CD14-positive monocyte (primary cell): ENCODE data around the gene TBR1. TPM values are rescaled to one million over a fixed set of nuclear protein-coding genes. Genes with fewer than 3 reads are reported as not detected.
A peak's percentile ranks its signal among the peaks of the same experiment; 100 is the strongest.

ENCODE experiments used
- DNase-seq, 3 donors: peaks; one replicate each; pipeline ENCODE4 v3.0.0-alpha.2; 2011 to 2022
- H2AFZ ChIP-seq: 2 replicates; pipeline ENCODE4 v1.6.0; 2012; ENCODE audit warnings: mild to moderate bottlenecking, low read depth, low read length, inconsistent platforms; ENCODE audit not compliant: insufficient read depth, poor library complexity, severe bottlenecking
- H3K27ac ChIP-seq, 2 donors: 1 replicate in 1 of 2; 2 replicates in 1 of 2; pipeline ENCODE4 v1.5.1; 2012 to 2013; ENCODE audit warnings: low read length in 2 of 2, control low read depth in 1 of 2, inconsistent platforms in 1 of 2, low read depth in 1 of 2, mild to moderate bottlenecking in 1 of 2
- H3K27me3 ChIP-seq, 2 donors: one replicate each; pipeline versions ENCODE4 v1.6.0 to v1.6.1; 2011 to 2013; ENCODE audit warnings: low read length in 2 of 2; ENCODE audit not compliant: control insufficient read depth in 2 of 2, insufficient read depth in 2 of 2
- H3K36me3 ChIP-seq, 2 donors: replicated peaks in 1 of 2; 1 replicate in 1 of 2; 2 replicates in 1 of 2; pipeline versions ENCODE4 v1.5.1 to v1.6.1; 2012 to 2013; ENCODE audit warnings: low read length in 2 of 2, control low read depth in 1 of 2, inconsistent platforms in 1 of 2, mild to moderate bottlenecking in 1 of 2; ENCODE audit not compliant: insufficient read depth in 2 of 2, control insufficient read depth in 1 of 2
- H3K4me1 ChIP-seq, 2 donors: 1 replicate in 1 of 2; 2 replicates in 1 of 2; pipeline versions ENCODE4 v1.5.1 to v1.6.1; 2012 to 2013; ENCODE audit warnings: low read length in 2 of 2, control low read depth in 1 of 2, inconsistent platforms in 1 of 2, mild to moderate bottlenecking in 1 of 2, moderate library complexity in 1 of 2; ENCODE audit not compliant: insufficient read depth in 2 of 2, control insufficient read depth in 1 of 2
- H3K4me2 ChIP-seq: replicated peaks from 2 replicates; pipeline ENCODE3; 2012; ENCODE audit warnings: low read length, moderate library complexity, mild to moderate bottlenecking; ENCODE audit not compliant: poor library complexity, severe bottlenecking; ENCODE audit errors: extremely low read depth
- H3K4me3 ChIP-seq, 3 experiments: fragments of 200-600 bp in 1 of 3; sonication (generic) in 1 of 3; replicated peaks in 1 of 3; 1 replicate in 2 of 3; 2 replicates in 1 of 3; pipeline ENCODE4 v1.5.1; 2011 to 2013; ENCODE audit warnings: low read length in 3 of 3, mild to moderate bottlenecking in 3 of 3, control low read depth in 2 of 3, low read depth in 2 of 3, inconsistent platforms in 1 of 3, moderate library complexity in 1 of 3
- H3K79me2 ChIP-seq: 2 replicates; pipeline ENCODE4 v1.6.0; 2012; ENCODE audit warnings: mild to moderate bottlenecking, control low read depth, inconsistent platforms, low read length, moderate library complexity; ENCODE audit not compliant: insufficient read depth
- H3K9ac ChIP-seq: 2 replicates; pipeline ENCODE4 v1.6.0; 2017; ENCODE audit warnings: low read length, mild to moderate bottlenecking; ENCODE audit not compliant: insufficient read depth, poor library complexity, severe bottlenecking
- H3K9me3 ChIP-seq, 2 donors: replicated peaks in 1 of 2; 1 replicate in 1 of 2; 2 replicates in 1 of 2; pipeline versions ENCODE4 v1.5.1 to v1.6.1; 2012 to 2013; ENCODE audit warnings: low read length in 2 of 2, control low read depth in 1 of 2; ENCODE audit not compliant: control insufficient read depth in 1 of 2, insufficient read depth in 1 of 2
- H4K20me1 ChIP-seq: 2 replicates; pipeline ENCODE4 v1.6.0; 2012; ENCODE audit warnings: mild to moderate bottlenecking, low read length, control low read depth, moderate library complexity; ENCODE audit not compliant: insufficient read depth
- H3K27ac Mint-ChIP-seq, 7 donors: one replicate each; pipeline ENCODE4 v1.8.0; 2020; ENCODE audit warnings: mild to moderate bottlenecking in 7 of 7, mixed read lengths in 7 of 7, moderate library complexity in 6 of 7, inconsistent platforms in 2 of 7
- H3K27me3 Mint-ChIP-seq, 3 donors: one replicate each; pipeline ENCODE4 v1.8.0; 2021 to 2022; ENCODE audit warnings: low read depth in 3 of 3, mild to moderate bottlenecking in 3 of 3, mixed read lengths in 3 of 3, moderate library complexity in 3 of 3, inconsistent platforms in 1 of 3
- H3K36me3 Mint-ChIP-seq, 2 donors: one replicate each; pipeline ENCODE4 v1.8.0; 2020; ENCODE audit warnings: mixed read lengths in 2 of 2, inconsistent platforms in 1 of 2, mild to moderate bottlenecking in 1 of 2
- H3K4me1 Mint-ChIP-seq: one replicate; pipeline ENCODE4 v1.8.0; 2020; ENCODE audit warnings: mild to moderate bottlenecking, mixed read lengths
- H3K4me3 Mint-ChIP-seq, 2 donors: one replicate each; pipeline ENCODE4 v1.8.0; 2020; ENCODE audit warnings: mild to moderate bottlenecking in 2 of 2, mixed read lengths in 2 of 2, moderate library complexity in 1 of 2
- H3K9me3 Mint-ChIP-seq, 7 donors: one replicate each; pipeline ENCODE4 v1.8.0; 2020 to 2022; ENCODE audit warnings: mixed read lengths in 7 of 7, mild to moderate bottlenecking in 6 of 7, moderate library complexity in 6 of 7, inconsistent platforms in 2 of 7
- WGBS: methylation state at CpG from one replicate; pipeline ENCODE4 v1.1.5; 2013; ENCODE audit warnings: missing lambda C conversion rate; ENCODE audit not compliant: insufficient coverage; 5-methylcytosine and 5-hydroxymethylcytosine counted together
- intact Hi-C, 2 donors: fragments of 100-400 bp; cut with micrococcal nuclease; formaldehyde crosslinking; loops; one replicate each; pipeline versions ENCODE4 v1.15.0 to v1.15.1; 2023
- polyA plus RNA-seq, 3 donors: library from polyadenylated mRNA; depleted of rRNA in 1 of 3; unstranded in 2 of 3; stranded (reverse) in 1 of 3; fragments of 300-500 nt in 2 of 3; fragments of >200 nt in 1 of 3; fragmentation: Illumina TruSeq in 2 of 3; gene quantifications; 1 replicate in 2 of 3; 2 replicates in 1 of 3; pipeline ENCODE4 v1.2.3, GENCODE V29; 2012 to 2021
- TF ChIP-seq, protein P1 (sequence below): fragments of 200-600 bp; IDR thresholded peaks from one replicate; pipeline ENCODE4 v1.8.0; 2022; ENCODE audit warnings: antibody characterized with exemption, mild to moderate bottlenecking

TBR1 gene
- polyA plus RNA-seq, 3 donors, result not detected

DNA sequence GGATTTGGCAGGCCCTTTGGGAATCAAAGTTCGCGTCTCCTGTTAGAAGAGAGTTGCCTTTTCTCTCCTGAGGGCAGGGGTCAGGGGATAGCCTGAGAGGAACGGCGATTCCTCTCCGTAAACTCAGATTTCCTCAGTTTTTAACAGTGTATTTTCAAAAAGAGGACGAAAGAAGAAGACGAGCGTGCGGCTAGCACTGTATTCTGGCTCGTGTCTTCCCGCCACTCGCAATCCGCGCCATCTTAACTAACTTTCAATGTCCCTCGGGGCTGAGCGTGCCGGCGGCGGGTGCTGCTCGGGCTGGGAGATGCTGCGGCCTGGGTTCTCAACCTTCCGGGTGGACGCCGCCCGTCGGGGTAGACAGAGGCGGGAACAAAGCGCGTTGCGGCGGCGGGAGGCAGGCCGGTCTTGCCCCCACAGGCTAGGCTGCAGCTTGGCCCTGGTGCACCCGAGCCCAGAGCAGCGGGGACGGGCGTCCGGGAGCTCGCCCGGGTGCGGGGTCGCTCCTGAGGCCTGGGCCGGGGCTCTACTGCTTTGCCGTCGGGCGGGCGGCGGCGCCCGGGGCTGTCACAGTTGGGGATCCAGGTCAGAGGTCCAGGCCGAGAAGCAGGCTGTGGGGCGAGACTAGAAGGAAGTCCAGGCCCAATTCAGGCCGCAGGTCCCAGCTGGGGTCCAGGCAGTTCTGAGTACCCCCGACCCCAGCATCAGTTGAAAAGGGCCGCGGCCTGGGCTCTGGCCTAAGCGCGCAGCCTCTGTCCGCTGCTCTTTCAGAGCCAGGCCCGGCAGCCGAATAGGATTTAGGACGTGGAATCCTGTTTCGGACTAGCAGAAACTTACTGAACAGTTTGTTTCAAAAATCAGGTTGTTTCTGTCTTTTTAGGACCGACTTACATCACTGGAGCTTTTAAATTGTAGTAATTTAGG is 11.8 kb downstream of the TBR1 start:
- Histone ChIP-seq H3K36me3 (no peaks in the 10 kb centered on the region), H3K27me3 (peaks cover 96% of the 10 kb centered on the region in 2 donors), H3K4me2 (peak overlapping the region; percentile 60), H3K4me3 (peak overlapping the region in 1 of 3 experiments; percentile 32), H2AFZ (peak overlapping the region; percentile 45), H3K4me1 (peaks cover 15 to 24% of the 10 kb centered on the region in 2 donors), H3K9ac (no peak overlapping the region), H3K27ac (no peak overlapping the region), H4K20me1 (no peaks in the 10 kb centered on the region), H3K79me2 (no peaks in the 10 kb centered on the region), H3K9me3 (peaks cover 0 to 32% of the 10 kb centered on the region in 2 donors)
- TF ChIP-seq, protein P1, sequence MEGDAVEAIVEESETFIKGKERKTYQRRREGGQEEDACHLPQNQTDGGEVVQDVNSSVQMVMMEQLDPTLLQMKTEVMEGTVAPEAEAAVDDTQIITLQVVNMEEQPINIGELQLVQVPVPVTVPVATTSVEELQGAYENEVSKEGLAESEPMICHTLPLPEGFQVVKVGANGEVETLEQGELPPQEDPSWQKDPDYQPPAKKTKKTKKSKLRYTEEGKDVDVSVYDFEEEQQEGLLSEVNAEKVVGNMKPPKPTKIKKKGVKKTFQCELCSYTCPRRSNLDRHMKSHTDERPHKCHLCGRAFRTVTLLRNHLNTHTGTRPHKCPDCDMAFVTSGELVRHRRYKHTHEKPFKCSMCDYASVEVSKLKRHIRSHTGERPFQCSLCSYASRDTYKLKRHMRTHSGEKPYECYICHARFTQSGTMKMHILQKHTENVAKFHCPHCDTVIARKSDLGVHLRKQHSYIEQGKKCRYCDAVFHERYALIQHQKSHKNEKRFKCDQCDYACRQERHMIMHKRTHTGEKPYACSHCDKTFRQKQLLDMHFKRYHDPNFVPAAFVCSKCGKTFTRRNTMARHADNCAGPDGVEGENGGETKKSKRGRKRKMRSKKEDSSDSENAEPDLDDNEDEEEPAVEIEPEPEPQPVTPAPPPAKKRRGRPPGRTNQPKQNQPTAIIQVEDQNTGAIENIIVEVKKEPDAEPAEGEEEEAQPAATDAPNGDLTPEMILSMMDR, result no peak
- Mint-ChIP-seq H3K9me3 (peaks cover 0 to 17% (median 13%) of the 10 kb centered on the region in 7 donors), H3K27ac (no peak overlapping the region), H3K36me3 (peaks cover 9 to 12% of the 10 kb centered on the region in 2 donors), H3K4me3 (peak overlapping the region; percentile 54 to 90), H3K4me1 (peaks cover 28% of the 10 kb centered on the region), H3K27me3 (peaks cover 77 to 92% (median 81%) of the 10 kb centered on the region in 3 donors)
- 26% methylated on average over 54 of the region's 64 CpGs for WGBS
- intact Hi-C loops, result no loop called here
- DNase-seq, result no peak

DNA sequence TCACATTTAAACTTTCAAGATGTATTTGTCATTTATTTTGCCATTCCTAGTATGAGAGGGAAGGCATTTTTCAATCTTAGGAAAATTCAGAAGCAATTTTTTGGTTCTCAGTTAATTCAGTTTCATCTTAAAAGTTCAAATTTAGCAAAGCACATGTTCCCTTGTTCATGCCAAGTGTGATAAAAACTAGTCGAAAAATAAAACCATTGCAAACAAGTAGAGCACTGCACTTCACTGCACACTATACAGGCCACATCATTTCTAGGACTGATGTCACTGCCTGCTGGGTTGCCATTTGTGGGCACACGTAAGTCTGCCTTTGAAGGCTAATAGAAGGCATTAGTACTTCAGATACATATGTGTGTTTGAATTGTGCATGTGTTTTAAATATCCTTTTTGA is 14.3 kb downstream of the TBR1 start:
- Histone ChIP-seq H3K36me3 (no peaks in the 10 kb centered on the region), H3K4me1 (peaks cover 7 to 9% of the 10 kb centered on the region in 2 donors), H3K79me2 (no peaks in the 10 kb centered on the region), H3K4me2 (no peak overlapping the region), H3K27me3 (peaks cover 77 to 84% of the 10 kb centered on the region in 2 donors), H3K9ac (no peak overlapping the region), H4K20me1 (no peaks in the 10 kb centered on the region), H3K4me3 (no peak overlapping the region), H3K27ac (no peak overlapping the region), H2AFZ (no peak overlapping the region), H3K9me3 (peaks cover 0 to 14% of the 10 kb centered on the region in 2 donors)
- TF ChIP-seq, protein P1, result no peak
- no peak for DNase-seq
- Mint-ChIP-seq H3K4me3 (peak overlapping the region in 1 of 2 donors; percentile 35), H3K4me1 (peaks cover 15% of the 10 kb centered on the region), H3K36me3 (peaks cover 5 to 9% of the 10 kb centered on the region in 2 donors), H3K27ac (no peak overlapping the region), H3K27me3 (peaks cover 69 to 80% (median 73%) of the 10 kb centered on the region in 3 donors), H3K9me3 (peaks cover 0 to 13% (median 11%) of the 10 kb centered on the region in 7 donors)
- intact Hi-C loops, result no loop called here
- WGBS, result 100% methylated on average over 1 of the region's 2 CpGs
